GM19468 (cell line): ENCODE data around the gene FERMT3.
"Not testable (repeated sequence)": the region's sequence is repeated elsewhere in the genome, so short reads cannot be mapped to it uniquely, and the experiment has no call there.

Source experiments
- ATAC-seq: cut with Tn5 transposase; IDR thresholded peaks from one replicate; pipeline ENCODE4 v1.9.1; 2021; ENCODE audit warnings: mild to moderate bottlenecking, moderate library complexity, moderate number of reproducible peaks; ENCODE audit not compliant: unreplicated experiment; ENCODE audit errors: extremely low read depth

FERMT3 gene

GRCh38 chr11:64246621-64246870 is 40.0 kb downstream of the FERMT3 start:
- not testable (repeated sequence) for ATAC-seq

- ATAC-seq, result no peak
Measured at GRCh38 chr11:64246871-64247728, 40.6 kb downstream of the FERMT3 start, which contains the start of gene PPP1R14B. TSS of gene PPP1R14B (minus strand) at chr11:64246943. CDS start at chr11:64246673, 270 bp downstream.

GRCh38 chr11:64247729-64248531 is 41.4 kb downstream of the FERMT3 start:
- ATAC-seq, result no peak

- no peak for ATAC-seq
Measured at GRCh38 chr11:64248578-64248977, 42.1 kb downstream of the FERMT3 start.

GRCh38 chr11:64249038-64249437 is 42.5 kb downstream of the FERMT3 start:
- ATAC-seq, result no peak

GRCh38 chr11:64249563-64250414 is 43.3 kb downstream of the FERMT3 start:
- ATAC-seq, result no peak

GRCh38 chr11:64250415-64251015 is 44.0 kb downstream of the FERMT3 start:
- no peak for ATAC-seq

GRCh38 chr11:64251016-64251752 is 44.7 kb downstream of the FERMT3 start, which contains the start of gene PLCB3:
TSS of gene PLCB3 (plus strand) at chr11:64251530. CDS start at chr11:64251650, 120 bp downstream.
- no peak for ATAC-seq

GRCh38 chr11:64251753-64252002 is 45.2 kb downstream of the FERMT3 start:
- ATAC-seq, result no peak

GRCh38 chr11:64252003-64252872 is 45.7 kb downstream of the FERMT3 start:
- no peak for ATAC-seq

- no peak for ATAC-seq
Measured at GRCh38 chr11:64253043-64253442, 46.5 kb downstream of the FERMT3 start.

GRCh38 chr11:64253481-64253880 is 47.0 kb downstream of the FERMT3 start:
- no peak for ATAC-seq

- no peak for ATAC-seq
Measured at GRCh38 chr11:64254326-64254725, 47.8 kb downstream of the FERMT3 start.

- ATAC-seq, result no peak
Measured at GRCh38 chr11:64255135-64256128, 48.9 kb downstream of the FERMT3 start.

GRCh38 chr11:64256300-64256699 is 49.8 kb downstream of the FERMT3 start:
- no peak for ATAC-seq

GRCh38 chr11:64258356-64258755 is 51.8 kb downstream of the FERMT3 start:
- ATAC-seq, result no peak

GRCh38 chr11:64258946-64259532 is 52.5 kb downstream of the FERMT3 start:
- ATAC-seq, result no peak
